ENCODE data around the gene SLC5A11. TPM values are rescaled to one million over a fixed set of nuclear protein-coding genes. Genes with fewer than 3 reads are reported as not detected.

Gene SLC5A11
- total RNA-seq, 1 experiment from 2014 or later, result 0.22 TPM

GRCh38 chr16:24822542-24822941 is 23.2 kb upstream of the SLC5A11 start:
- Histone ChIP-seq H3K9me3 (ENCODE audit: control insufficient read depth, low read depth, low read length) (no peaks in the 10 kb centered on the region), H2AFZ (ENCODE audit: low read length) (no peak overlapping the region), H3K9ac (ENCODE audit: extremely low read depth, insufficient read length, low read length) (no peak overlapping the region), H2BK20ac (ENCODE audit: low read depth, low read length, poor library complexity, severe bottlenecking) (no peak overlapping the region), H4K20me1 (ENCODE audit: control insufficient read depth, insufficient read depth, insufficient read length) (peaks cover 2% of the 10 kb centered on the region), H4K8ac (replicated peaks; ENCODE audit: insufficient read length, low read depth, low read length) (no peak overlapping the region), H3K56ac (ENCODE audit: insufficient read length, low read depth, low read length) (no peak overlapping the region), H3K23me2 (ENCODE audit: insufficient read length, low read depth, low read length, poor library complexity, severe bottlenecking) (no peaks in the 10 kb centered on the region), H2BK120ac (ENCODE audit: low read depth, low read length, poor library complexity, severe bottlenecking) (no peak overlapping the region), H3K79me2 (ENCODE audit: insufficient read depth, low read length) (no peaks in the 10 kb centered on the region), H3K27me3 (ENCODE audit: insufficient read depth, low read length) (no peaks in the 10 kb centered on the region), H3K23ac (ENCODE audit: insufficient read length, low read depth, low read length) (no peak overlapping the region), H2BK15ac (ENCODE audit: low read depth, low read length) (no peak overlapping the region), H2AK5ac (ENCODE audit: insufficient read length, low read length) (no peak overlapping the region), H3K14ac (ENCODE audit: insufficient read depth, low read length) (no peak overlapping the region), H3K4me2 (ENCODE audit: insufficient read depth, insufficient read length, low read length) (no peak overlapping the region), H3T11ph (ENCODE audit: low read length) (no peak overlapping the region), H3K4ac (ENCODE audit: low read depth, low read length) (no peak overlapping the region), H4K5ac (ENCODE audit: insufficient read length, low read depth, low read length) (no peak overlapping the region), H3K4me1 (ENCODE audit: insufficient read depth, low read length) (no peaks in the 10 kb centered on the region), H3K18ac (ENCODE audit: insufficient read length, low read depth, low read length) (no peak overlapping the region), H2BK12ac (ENCODE audit: insufficient read length, low read depth, low read length) (no peak overlapping the region), H2BK5ac (ENCODE audit: insufficient read length, low read length) (no peak overlapping the region), H4K91ac (ENCODE audit: insufficient read length, low read depth, low read length) (no peak overlapping the region), H3K27ac (ENCODE audit: insufficient read length, low read depth, low read length) (no peak overlapping the region), H3K79me1 (ENCODE audit: insufficient read depth, low read depth, low read length, poor library complexity, severe bottlenecking) (no peaks in the 10 kb centered on the region)
- Mint-ChIP-seq H3K9me3 (no peaks in the 10 kb centered on the region), H3K27me3 (ENCODE audit: low read depth) (no peaks in the 10 kb centered on the region), H3K27ac (peak overlapping the region; percentile 42 to 85 (median 79); a peak in 5 of 7 replicates), H3K36me3 (ENCODE audit: insufficient read depth in 1 of 3, low read depth in 3 of 3) (peaks cover 56 to 99% (median 98%) of the 10 kb centered on the region in 3 experiments; a peak in 6 of 7 replicates), H3K4me3 (no peak overlapping the region), H3K4me1 (no peaks in the 10 kb centered on the region)
- no peak for DNase-seq
- no peak for TF ChIP-seq CTCF (conservative IDR thresholded peaks at IDR 0.05)
- no CpG with 5 or more reads among the region's 10 CpGs for WGBS (ENCODE audit: extremely low coverage, insufficient read length, low lambda C conversion rate)

Data from H9 (cell line).